Right lobe of liver (tissue), 6 donors: Measurements from ENCODE around the gene MFNG. TPM values are rescaled to one million over a fixed set of nuclear protein-coding genes. Genes with fewer than 3 reads are reported as not detected.

Experiments
- ATAC-seq, 4 donors: fragments of 200-7000 bp; cut with Tn5 transposase; one replicate each; pipeline ENCODE4 v1.9.1; 2020; ENCODE audit warnings: mild to moderate bottlenecking in 4 of 4, moderate library complexity in 4 of 4
- DNase-seq, 3 donors: peaks; one replicate each; pipeline ENCODE4 v3.0.0-alpha.2; 2020
- H3K27ac ChIP-seq, 3 donors: fragments of 200-600 bp; one replicate each; pipeline ENCODE4 v1.8.0; 2022
- H3K27me3 ChIP-seq, 2 donors: fragments of 200-600 bp; one replicate each; pipeline ENCODE4 v1.8.0; 2022
- H3K36me3 ChIP-seq, 4 donors: fragments of 200-600 bp; sonication (generic) in 1 of 4; one replicate each; pipeline versions ENCODE4 v1.5.1 to v1.8.0; 2017 to 2022; ENCODE audit warnings: control low read depth in 1 of 4
- H3K4me1 ChIP-seq, 4 donors: fragments of 200-600 bp; sonication (generic) in 1 of 4; one replicate each; pipeline versions ENCODE4 v1.5.1 to v1.8.0; 2017 to 2022; ENCODE audit warnings: control low read depth in 1 of 4
- H3K4me3 ChIP-seq, 3 donors: fragments of 200-600 bp; one replicate each; pipeline ENCODE4 v1.8.0; 2022
- H3K9me3 ChIP-seq, 4 donors: fragments of 200-600 bp; sonication (generic) in 1 of 4; one replicate each; pipeline versions ENCODE4 v1.5.1 to v1.8.0; 2017 to 2022; ENCODE audit warnings: control low read depth in 1 of 4
- POLR2A ChIP-seq: fragments of 450-650 bp; IDR thresholded peaks from one replicate; pipeline ENCODE4 v1.6.1; 2017; ENCODE audit warnings: antibody characterized with exemption, mild to moderate bottlenecking
- WGBS: methylation state at CpG from one replicate; pipeline ENCODE4 v1.1.6; 2018; ENCODE audit warnings: low coverage, low lambda C conversion rate; ENCODE audit not compliant: insufficient coverage; ENCODE audit errors: missing lambda C conversion rate; 5-methylcytosine and 5-hydroxymethylcytosine counted together
- intact Hi-C, 2 donors: fragments of 100-400 bp; cut with DNase I; formaldehyde crosslinking; loops; one replicate each; pipeline versions ENCODE4 v1.11.2 to v1.14.1; 2022
- total RNA-seq, 6 experiments: library from RNA; depleted of rRNA in 2 of 6; stranded (reverse); fragments of >200 nt in 2 of 6; fragmentation: NEBNext Ultra II Directional in 3 of 6; extraction: Animal tissue kit (Norgen Biotek cat#: 25700) in 3 of 6; gene quantifications; one replicate each; pipeline versions ENCODE4 v1.1.0 to v1.2.4, GENCODE V29; 2016 to 2023
- TF ChIP-seq, protein P1 (sequence below), 4 donors: fragments of 200-600 bp in 3 of 4; fragments of 450-650 bp in 1 of 4; IDR thresholded peaks; one replicate each; pipeline versions ENCODE4 v1.5.1 to v1.8.0; 2016 to 2022; ENCODE audit warnings: antibody characterized with exemption in 4 of 4, mild to moderate bottlenecking in 2 of 4
- donor health status: DM: no; HTN: yes; CAD: no.
- donor health status: DM: no; HTN: no; CAD: no.
- donor health status: DM: no; HTN: no; CAD: no.
- donor health status: DM: no; HTN: yes; CAD: no.
- donor health status: DM: no; HTN: yes; CAD: no.

Gene MFNG
- total RNA-seq, 6 experiments from 2014 or later, result 5.6 to 14.4 (median 10.2) TPM

DNA sequence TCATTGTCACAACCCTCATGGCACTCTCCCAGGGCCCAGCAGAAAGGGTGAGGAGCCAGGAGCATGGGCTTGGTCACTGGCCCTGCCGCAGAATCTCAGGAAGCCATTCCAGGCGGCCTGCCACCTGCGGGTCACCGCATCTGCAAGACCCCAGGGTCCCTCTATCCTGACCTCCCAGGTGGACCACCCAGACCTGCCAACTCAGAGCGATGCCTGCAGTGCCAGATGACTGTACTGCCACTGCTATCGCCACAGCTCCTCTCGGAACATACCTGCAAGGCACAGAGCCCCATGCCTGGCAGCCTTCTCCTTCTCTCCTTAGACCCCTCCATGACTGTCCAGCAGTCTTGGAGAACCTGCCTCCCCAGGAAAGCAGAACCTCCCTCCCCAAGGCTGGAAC is 32.5 kb downstream of the MFNG start:
- DNase-seq (no peak), ATAC-seq (no peak)
- no peaks in the 10 kb centered on the region for H3K27me3 ChIP-seq
- WGBS, result 93% methylated on average over 3 of the region's 7 CpGs
- TF ChIP-seq, protein P1, sequence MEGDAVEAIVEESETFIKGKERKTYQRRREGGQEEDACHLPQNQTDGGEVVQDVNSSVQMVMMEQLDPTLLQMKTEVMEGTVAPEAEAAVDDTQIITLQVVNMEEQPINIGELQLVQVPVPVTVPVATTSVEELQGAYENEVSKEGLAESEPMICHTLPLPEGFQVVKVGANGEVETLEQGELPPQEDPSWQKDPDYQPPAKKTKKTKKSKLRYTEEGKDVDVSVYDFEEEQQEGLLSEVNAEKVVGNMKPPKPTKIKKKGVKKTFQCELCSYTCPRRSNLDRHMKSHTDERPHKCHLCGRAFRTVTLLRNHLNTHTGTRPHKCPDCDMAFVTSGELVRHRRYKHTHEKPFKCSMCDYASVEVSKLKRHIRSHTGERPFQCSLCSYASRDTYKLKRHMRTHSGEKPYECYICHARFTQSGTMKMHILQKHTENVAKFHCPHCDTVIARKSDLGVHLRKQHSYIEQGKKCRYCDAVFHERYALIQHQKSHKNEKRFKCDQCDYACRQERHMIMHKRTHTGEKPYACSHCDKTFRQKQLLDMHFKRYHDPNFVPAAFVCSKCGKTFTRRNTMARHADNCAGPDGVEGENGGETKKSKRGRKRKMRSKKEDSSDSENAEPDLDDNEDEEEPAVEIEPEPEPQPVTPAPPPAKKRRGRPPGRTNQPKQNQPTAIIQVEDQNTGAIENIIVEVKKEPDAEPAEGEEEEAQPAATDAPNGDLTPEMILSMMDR (IDR thresholded peaks at IDR 0.05), result no peak
- no peak for TF ChIP-seq POLR2A
- intact Hi-C loops, result loop anchor here in 1 of 2 donors (10.0 kb wide), 1 partner anchor 139 kb away; no protein-coding TSS in a partner anchor
- H3K4me1 ChIP-seq, result no peaks in the 10 kb centered on the region
- H3K4me3 ChIP-seq, result no peak overlapping the region
- no peaks in the 10 kb centered on the region for H3K9me3 ChIP-seq
- H3K36me3 ChIP-seq, result no peaks in the 10 kb centered on the region
- no peak overlapping the region for H3K27ac ChIP-seq

DNA sequence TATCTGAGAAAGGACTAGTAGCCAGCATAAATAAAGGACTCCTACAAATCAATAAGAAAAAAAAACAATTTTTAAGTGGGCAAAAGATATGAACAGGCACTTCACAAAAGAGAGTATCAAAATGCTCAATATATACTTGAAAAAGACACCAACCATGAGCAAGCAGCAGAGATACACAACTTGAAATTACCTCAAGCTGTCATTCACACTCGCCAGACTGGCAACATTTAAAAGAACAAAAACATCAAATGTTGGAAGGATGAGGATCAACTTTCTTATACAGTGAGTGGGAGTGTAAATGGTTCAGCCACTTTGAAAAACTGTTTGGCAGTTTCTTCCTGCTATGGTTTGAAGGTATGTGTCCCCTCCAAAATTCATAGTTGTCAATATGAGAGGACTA is 35.0 kb downstream of the MFNG start:
- Histone ChIP-seq H3K9me3 (no peaks in the 10 kb centered on the region), H3K36me3 (no peaks in the 10 kb centered on the region), H3K27ac (no peak overlapping the region), H3K4me1 (no peaks in the 10 kb centered on the region), H3K27me3 (no peaks in the 10 kb centered on the region), H3K4me3 (no peak overlapping the region)
- DNase-seq, result no peak
- intact Hi-C loops, result loop anchor here in 1 of 2 donors (10.0 kb wide), 1 partner anchor 136 kb away; no protein-coding TSS in a partner anchor
- TF ChIP-seq, protein P1 (IDR thresholded peaks at IDR 0.05), result no peak
- no peak for TF ChIP-seq POLR2A
- ATAC-seq, result no peak
- WGBS, result 21% methylated on average over 1 of the region's 1 CpG

DNA sequence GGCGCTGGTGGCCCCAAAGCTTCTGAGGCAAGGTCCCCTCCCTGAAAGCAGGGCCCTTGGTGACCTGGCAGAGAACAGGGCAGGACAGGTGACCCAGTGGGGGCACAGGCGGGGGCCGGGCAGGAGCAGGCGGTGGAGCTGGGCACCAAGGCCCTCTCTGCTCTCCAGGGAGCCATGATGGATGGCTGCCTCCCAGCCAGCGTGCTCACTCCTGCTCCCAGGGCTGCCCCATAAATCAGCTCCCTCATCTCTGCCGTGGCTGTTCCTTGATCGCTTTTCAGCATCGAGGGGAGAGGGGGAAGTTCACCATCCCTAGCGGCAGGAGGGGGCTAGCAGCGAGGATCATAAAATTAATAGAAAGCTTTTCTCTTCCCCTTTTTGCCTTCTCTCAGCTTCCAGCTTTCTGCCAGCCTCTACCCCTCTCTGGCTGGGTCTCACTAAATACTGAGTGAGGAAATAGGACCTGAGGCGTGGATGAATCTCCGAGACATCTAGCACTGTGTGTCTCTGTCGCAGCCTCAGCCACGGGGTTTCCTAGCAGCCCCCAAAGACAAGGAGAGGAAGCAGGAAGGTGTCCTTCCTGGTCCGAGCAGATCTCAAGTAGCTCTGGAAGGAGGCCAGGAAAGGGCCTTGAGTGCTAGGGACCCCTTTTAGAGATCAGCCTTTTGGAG is 36.7 kb downstream of the MFNG start:
- peak in 1 of 4 donors; percentile 27 for ATAC-seq
- H3K27ac ChIP-seq, result no peak overlapping the region
- H3K4me1 ChIP-seq, result no peaks in the 10 kb centered on the region
- H3K4me3 ChIP-seq, result no peak overlapping the region
- TF ChIP-seq, protein P1 (IDR thresholded peaks at IDR 0.05), result no peak
- TF ChIP-seq POLR2A, result no peak
- 39% methylated on average over 8 of the region's 15 CpGs for WGBS
- no peaks in the 10 kb centered on the region for H3K9me3 ChIP-seq
- no peak for DNase-seq
- intact Hi-C loops, result loop anchor here in 1 of 2 donors (10.0 kb wide), 1 partner anchor 135 kb away; no protein-coding TSS in a partner anchor
- H3K27me3 ChIP-seq, result no peaks in the 10 kb centered on the region
- no peaks in the 10 kb centered on the region for H3K36me3 ChIP-seq

DNA sequence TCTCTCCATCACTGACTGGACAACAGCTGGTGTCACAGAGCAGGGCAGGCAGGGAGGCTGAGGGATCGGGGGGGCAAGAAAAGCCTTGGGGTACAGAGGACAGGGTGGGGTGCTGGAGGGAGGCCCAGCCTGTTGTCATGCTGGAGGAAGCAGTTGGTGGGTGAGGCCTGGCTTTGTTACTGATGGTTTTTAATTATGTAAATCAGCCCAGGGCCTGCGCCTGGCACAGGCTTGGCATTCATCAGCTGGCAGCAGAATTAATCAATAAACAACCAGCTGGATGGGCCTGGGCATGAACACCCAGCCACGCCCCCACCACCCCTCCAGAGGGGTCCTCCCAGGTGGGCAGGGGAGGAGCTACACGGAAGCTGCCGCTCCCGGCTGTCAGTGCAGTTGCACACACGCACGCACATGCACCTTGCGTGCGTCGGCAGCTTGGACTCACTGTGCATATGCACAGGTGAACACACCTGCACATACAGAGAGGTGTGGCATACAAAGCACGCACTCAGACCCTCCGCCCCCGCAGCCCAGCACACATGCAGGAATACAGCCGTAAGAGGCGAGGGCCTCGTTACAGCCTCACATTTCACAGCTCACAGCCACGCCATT is 37.6 kb downstream of the MFNG start:
- Histone ChIP-seq H3K4me3 (no peak overlapping the region), H3K27me3 (no peaks in the 10 kb centered on the region), H3K36me3 (no peaks in the 10 kb centered on the region), H3K9me3 (no peaks in the 10 kb centered on the region), H3K27ac (no peak overlapping the region), H3K4me1 (no peaks in the 10 kb centered on the region)
- DNase-seq (no peak), ATAC-seq (no peak)
- intact Hi-C loops, result no loop called here
- TF ChIP-seq, protein P1 (IDR thresholded peaks at IDR 0.05), result no peak
- no peak for TF ChIP-seq POLR2A
- 52% methylated on average over 2 of the region's 18 CpGs for WGBS
